Breast epithelium (tissue), 4 donors: ENCODE measurements around the gene TEX2. TPM values are rescaled to one million over a fixed set of nuclear protein-coding genes. Genes with fewer than 3 reads are reported as not detected.

Experiments
- DNase-seq, 2 donors: peaks; one replicate each; pipeline ENCODE4 v3.0.0-alpha.2; 2019; ENCODE audit warnings: low spot score in 2 of 2
- H3K27ac ChIP-seq, 2 donors: fragments of 200-600 bp; sonication (generic) in 1 of 2; one replicate each; pipeline ENCODE4 v1.5.1; 2016 to 2019; ENCODE audit warnings: mild to moderate bottlenecking in 1 of 2
- H3K27me3 ChIP-seq, 2 donors: fragments of 200-600 bp; sonication (generic) in 1 of 2; one replicate each; pipeline versions ENCODE4 v1.5.1 to v1.6.0; 2017 to 2019; ENCODE audit warnings: control low read depth in 1 of 2, mild to moderate bottlenecking in 1 of 2
- H3K36me3 ChIP-seq: fragments of 200-600 bp; one replicate; pipeline ENCODE4 v1.5.1; 2019
- H3K4me1 ChIP-seq, 2 donors: fragments of 200-600 bp; sonication (generic); one replicate each; pipeline ENCODE4 v1.5.1; 2016 to 2019; ENCODE audit warnings: control low read depth in 1 of 2
- H3K4me3 ChIP-seq, 3 donors: fragments of 200-600 bp; sonication (generic); 1 replicate in 2 of 3; 2 replicates in 1 of 3; pipeline ENCODE4 v1.5.1; 2016 to 2019; ENCODE audit warnings: mild to moderate bottlenecking in 3 of 3, moderate library complexity in 2 of 3
- H3K9me3 ChIP-seq, 2 donors: fragments of 200-600 bp; sonication (generic) in 1 of 2; one replicate each; pipeline ENCODE4 v1.5.1; 2016 to 2019; ENCODE audit warnings: control low read depth in 1 of 2
- CTCF ChIP-seq, 3 donors: fragments of 450-650 bp; IDR thresholded peaks; one replicate each; pipeline ENCODE4 v1.5.1; 2016 to 2017; ENCODE audit warnings: antibody characterized with exemption in 3 of 3, mild to moderate bottlenecking in 3 of 3, moderate library complexity in 3 of 3
- POLR2A ChIP-seq: fragments of 450-650 bp; IDR thresholded peaks from one replicate; pipeline ENCODE4 v1.6.1; 2016; ENCODE audit warnings: antibody characterized with exemption, mild to moderate bottlenecking, moderate library complexity
- POLR2AphosphoS5 ChIP-seq, 3 donors: sonication (generic); formaldehyde crosslinking; IDR thresholded peaks; one replicate each; pipeline ENCODE4 v1.6.1; 2017; ENCODE audit warnings: antibody characterized with exemption in 3 of 3
- intact Hi-C: fragments of 100-400 bp; cut with DNase I; formaldehyde crosslinking; loops from one replicate; pipeline ENCODE4 v1.15.1; 2023; ENCODE audit warnings: low total_unique reads
- total RNA-seq, 3 donors: library from RNA; depleted of rRNA; stranded (reverse); fragments of >200 nt; gene quantifications; one replicate each; pipeline ENCODE4 v1.1.0, GENCODE V29; 2016

TEX2 gene
- total RNA-seq, 3 donors from 2014 or later = 47.5 to 70.7 (median 69.6) TPM

- H3K27ac ChIP-seq = peak overlapping the region; percentile 9 to 80
- intact Hi-C loops = no loop called here
- H3K36me3 ChIP-seq = no peaks in the 10 kb centered on the region
- no peak overlapping the region for H3K4me3 ChIP-seq
- DNase-seq = no peak
- H3K27me3 ChIP-seq = no peaks in the 10 kb centered on the region
- no peaks in the 10 kb centered on the region for H3K9me3 ChIP-seq
- H3K4me1 ChIP-seq = peaks cover 4 to 10% of the 10 kb centered on the region in 2 donors
- no peak for TF ChIP-seq CTCF (IDR thresholded peaks at IDR 0.05)
- TF ChIP-seq POLR2AphosphoS5 (IDR thresholded peaks at IDR 0.05) = no peak
Measured at GRCh38 chr17:64160378-64160777, 102.7 kb downstream of the TEX2 start.

- Histone ChIP-seq H3K4me3 (no peak overlapping the region), H3K27me3 (no peaks in the 10 kb centered on the region), H3K36me3 (no peaks in the 10 kb centered on the region), H3K27ac (peak overlapping the region in 1 of 2 donors; percentile 9), H3K9me3 (no peaks in the 10 kb centered on the region), H3K4me1 (peaks cover 4 to 10% of the 10 kb centered on the region in 2 donors)
- DNase-seq = peak in 1 of 2 donors; percentile 54
- TF ChIP-seq CTCF (IDR thresholded peaks at IDR 0.05) (no peak), POLR2A (no peak), POLR2AphosphoS5 (IDR thresholded peaks at IDR 0.05) (no peak)
- intact Hi-C loops = no loop called here
Measured at GRCh38 chr17:64158831-64159590, 104.0 kb downstream of the TEX2 start.

GRCh38 chr17:64158406-64158805 is 104.7 kb downstream of the TEX2 start:
- Histone ChIP-seq H3K27ac (peak overlapping the region in 1 of 2 donors; percentile 29), H3K4me3 (no peak overlapping the region), H3K9me3 (no peaks in the 10 kb centered on the region), H3K27me3 (no peaks in the 10 kb centered on the region), H3K4me1 (peaks cover 4 to 10% of the 10 kb centered on the region in 2 donors), H3K36me3 (no peaks in the 10 kb centered on the region)
- intact Hi-C loops = no loop called here
- TF ChIP-seq POLR2AphosphoS5 (IDR thresholded peaks at IDR 0.05) = no peak
- no peak for TF ChIP-seq CTCF (IDR thresholded peaks at IDR 0.05)
- no peak for DNase-seq

GRCh38 chr17:64157669-64158180 is 105.3 kb downstream of the TEX2 start:
- Histone ChIP-seq H3K36me3 (no peaks in the 10 kb centered on the region), H3K4me3 (no peak overlapping the region), H3K9me3 (no peaks in the 10 kb centered on the region), H3K4me1 (peaks cover 4 to 10% of the 10 kb centered on the region in 2 donors), H3K27me3 (no peaks in the 10 kb centered on the region), H3K27ac (peak overlapping the region in 1 of 2 donors; percentile 29)
- intact Hi-C loops = no loop called here
- no peak for TF ChIP-seq POLR2AphosphoS5 (IDR thresholded peaks at IDR 0.05)
- TF ChIP-seq POLR2A = no peak
- no peak for TF ChIP-seq CTCF (IDR thresholded peaks at IDR 0.05)
- no peak for DNase-seq

GRCh38 chr17:64156670-64157069 is 106.4 kb downstream of the TEX2 start:
- Histone ChIP-seq H3K4me3 (no peak overlapping the region), H3K9me3 (no peaks in the 10 kb centered on the region), H3K27ac (peak overlapping the region; percentile 72 to 77), H3K27me3 (no peaks in the 10 kb centered on the region), H3K36me3 (no peaks in the 10 kb centered on the region), H3K4me1 (peaks cover 4 to 10% of the 10 kb centered on the region in 2 donors)
- TF ChIP-seq POLR2A = no peak
- TF ChIP-seq POLR2AphosphoS5 (IDR thresholded peaks at IDR 0.05) = no peak
- no peak for TF ChIP-seq CTCF (IDR thresholded peaks at IDR 0.05)
- DNase-seq = no peak
- intact Hi-C loops = no loop called here
